Lung (tissue), 12 donors: ENCODE results near the gene TRPC6. TPM values are rescaled to one million over a fixed set of nuclear protein-coding genes. Genes with fewer than 3 reads are reported as not detected.
A peak's percentile ranks its signal among the peaks of the same experiment; 100 is the strongest.

ENCODE experiments used
- ATAC-seq: fragments of 200-7000 bp; cut with Tn5 transposase; one replicate; pipeline ENCODE4 v1.9.1; 2020; ENCODE audit warnings: moderate number of reproducible peaks; ENCODE audit not compliant: insufficient read depth, low FRiP score
- DNase-seq, 3 donors: peaks; one replicate each; pipeline ENCODE4 v3.0.0-alpha.2; 2013 to 2017
- H3K27ac ChIP-seq, 2 donors: one replicate each; pipeline ENCODE4 v1.5.1; 2013; ENCODE audit warnings: mild to moderate bottlenecking in 2 of 2, moderate library complexity in 2 of 2, control low read depth in 1 of 2, inconsistent platforms in 1 of 2, low read depth in 1 of 2, low read length in 1 of 2
- H3K27me3 ChIP-seq, 3 donors: one replicate each; pipeline ENCODE4 v1.5.1; 2013; ENCODE audit warnings: low read length in 2 of 3; ENCODE audit not compliant: control insufficient read depth in 3 of 3, insufficient read depth in 3 of 3
- H3K36me3 ChIP-seq, 4 donors: one replicate each; pipeline ENCODE4 v1.5.1; 2013; ENCODE audit warnings: low read length in 4 of 4, mild to moderate bottlenecking in 1 of 4, moderate library complexity in 1 of 4; ENCODE audit not compliant: control insufficient read depth in 4 of 4, insufficient read depth in 4 of 4
- H3K4me1 ChIP-seq, 5 donors: one replicate each; pipeline ENCODE4 v1.5.1; 2013; ENCODE audit warnings: low read length in 5 of 5, mild to moderate bottlenecking in 2 of 5, moderate library complexity in 1 of 5; ENCODE audit not compliant: control insufficient read depth in 5 of 5, insufficient read depth in 5 of 5
- H3K4me3 ChIP-seq: one replicate; pipeline ENCODE4 v1.5.1; 2013; ENCODE audit warnings: mild to moderate bottlenecking, control low read depth, moderate library complexity
- H3K9ac ChIP-seq, 2 donors: one replicate each; pipeline ENCODE4 v1.5.1; 2013; ENCODE audit warnings: low read length in 2 of 2, control low read depth in 1 of 2; ENCODE audit not compliant: insufficient read depth in 1 of 2
- H3K9me3 ChIP-seq, 4 donors: one replicate each; pipeline ENCODE4 v1.5.1; 2013; ENCODE audit warnings: low read length in 3 of 4, mild to moderate bottlenecking in 1 of 4, moderate library complexity in 1 of 4; ENCODE audit not compliant: control insufficient read depth in 4 of 4, insufficient read depth in 3 of 4
- CTCF ChIP-seq: IDR thresholded peaks from 2 replicates; pipeline ENCODE4 v1.5.1; 2012; ENCODE audit warnings: mild to moderate bottlenecking; ENCODE audit errors: control extremely low read depth, extremely low read depth
- WGBS, 2 donors: extraction: QIAGEN DNeasy Blood & Tissue Kit; methylation state at CpG; one replicate each; pipeline ENCODE4 v1.1.7; 2013; 5-methylcytosine and 5-hydroxymethylcytosine counted together
- polyA plus RNA-seq, 2 donors: library from polyadenylated mRNA; stranded (reverse); fragments of 200-250 nt; gene quantifications; one replicate each; pipeline ENCODE4 v1.2.1, GENCODE V29; 2013
- total RNA-seq, 2 donors: library from RNA; depleted of rRNA in 1 of 2; stranded (reverse); fragments of >200 nt in 1 of 2; gene quantifications; one replicate each; pipeline ENCODE4 v1.2.1, GENCODE V29; 2014 to 2021
- donor health status: control.
- donor health status: control.
- donor health status: Bipolar disorder and iron deficiency.
- donor health status: healthy.
- donor health status: DM: yes; HTN: yes; CAD: no.

Gene TRPC6
- total and polyA plus RNA-seq, 4 donors, result 3.3 to 66.5 (median 7.9) TPM

- DNase-seq, result peak in 1 of 3 donors; percentile 31
- H3K27me3 ChIP-seq, result no peaks in the 10 kb centered on the region
- H3K36me3 ChIP-seq, result no peaks in the 10 kb centered on the region
- TF ChIP-seq CTCF, result no peak
- no peak for ATAC-seq
- no peaks in the 10 kb centered on the region for H3K9me3 ChIP-seq
- WGBS, 2 donors, result 30 to 39% methylated on average over 5 of the region's 5 CpGs
- no peak overlapping the region for H3K4me3 ChIP-seq
- H3K27ac ChIP-seq, result no peak overlapping the region
- no peaks in the 10 kb centered on the region for H3K4me1 ChIP-seq
- H3K9ac ChIP-seq, result no peak overlapping the region
Observed at GRCh38 chr11:101497291-101497690, 86.5 kb downstream of the TRPC6 start.

GRCh38 chr11:101487775-101488174 is 96.0 kb downstream of the TRPC6 start:
- ATAC-seq, result no peak
- TF ChIP-seq CTCF, result no peak
- peak in 2 of 3 donors; percentile 29 to 47 for DNase-seq
- no peak overlapping the region for H3K9ac ChIP-seq
- H3K9me3 ChIP-seq, result no peaks in the 10 kb centered on the region
- peaks cover 0 to 4% (median 0%) of the 10 kb centered on the region in 5 donors for H3K4me1 ChIP-seq
- no peak overlapping the region for H3K27ac ChIP-seq
- 38 to 89% methylated on average over 2 of the region's 2 CpGs for WGBS, 2 donors
- no peaks in the 10 kb centered on the region for H3K27me3 ChIP-seq
- no peak overlapping the region for H3K4me3 ChIP-seq
- peaks cover 0 to under 1% (median 0%) of the 10 kb centered on the region in 4 donors for H3K36me3 ChIP-seq

GRCh38 chr11:101482556-101483124 is 101.2 kb downstream of the TRPC6 start:
- H3K4me1 ChIP-seq, result no peaks in the 10 kb centered on the region
- no peaks in the 10 kb centered on the region for H3K27me3 ChIP-seq
- H3K27ac ChIP-seq, result no peak overlapping the region
- 22 to 99% methylated on average over 4 of the region's 4 CpGs for WGBS, 2 donors
- peaks cover 0 to 11% (median 0%) of the 10 kb centered on the region in 4 donors for H3K36me3 ChIP-seq
- no peaks in the 10 kb centered on the region for H3K9me3 ChIP-seq
- no peak for TF ChIP-seq CTCF
- no peak for ATAC-seq
- no peak for DNase-seq
- no peak overlapping the region for H3K9ac ChIP-seq
- no peak overlapping the region for H3K4me3 ChIP-seq
